ENCODE results near the gene ADGRA3. TPM values are rescaled to one million over a fixed set of nuclear protein-coding genes. Genes with fewer than 3 reads are reported as not detected.

Gene ADGRA3
- total RNA-seq, 3 donors from 2014 or later: 34.6 to 74.8 (median 45.9) TPM

DNA sequence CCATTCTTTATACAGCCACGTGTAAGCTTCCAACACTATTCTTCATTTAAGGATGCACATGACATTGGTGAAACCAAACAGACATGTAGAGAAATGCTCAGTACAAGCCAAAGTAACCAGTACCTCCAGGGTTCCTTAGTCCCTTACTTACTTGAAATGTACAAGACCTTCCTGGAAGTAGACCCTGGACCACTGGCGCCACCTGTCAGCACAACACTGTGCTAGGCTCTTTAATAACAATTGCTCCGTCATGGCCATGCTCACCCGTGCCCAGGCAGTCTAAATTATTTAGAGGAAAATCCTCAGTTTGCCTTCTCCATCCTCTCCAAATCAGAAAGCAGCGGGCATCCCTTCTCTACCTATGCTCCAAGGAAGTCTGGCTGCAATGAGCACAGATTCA, 52.7 kb downstream of the ADGRA3 start:
- intact Hi-C loops (cut with DNase I; ENCODE audit: low total_unique reads): no loop called here
- DNase-seq (ENCODE audit: low spot score in 2 of 2): no peak
- Histone ChIP-seq H3K4me3 (no peak overlapping the region), H3K27me3 (no peaks in the 10 kb centered on the region), H3K9me3 (no peaks in the 10 kb centered on the region), H3K27ac (no peak overlapping the region), H3K36me3 (no peaks in the 10 kb centered on the region), H3K4me1 (no peaks in the 10 kb centered on the region)
- no peak for TF ChIP-seq POLR2AphosphoS5 (IDR thresholded peaks at IDR 0.05)
- TF ChIP-seq POLR2A (IDR thresholded peaks at IDR 0.05): no peak
- TF ChIP-seq, protein P1, sequence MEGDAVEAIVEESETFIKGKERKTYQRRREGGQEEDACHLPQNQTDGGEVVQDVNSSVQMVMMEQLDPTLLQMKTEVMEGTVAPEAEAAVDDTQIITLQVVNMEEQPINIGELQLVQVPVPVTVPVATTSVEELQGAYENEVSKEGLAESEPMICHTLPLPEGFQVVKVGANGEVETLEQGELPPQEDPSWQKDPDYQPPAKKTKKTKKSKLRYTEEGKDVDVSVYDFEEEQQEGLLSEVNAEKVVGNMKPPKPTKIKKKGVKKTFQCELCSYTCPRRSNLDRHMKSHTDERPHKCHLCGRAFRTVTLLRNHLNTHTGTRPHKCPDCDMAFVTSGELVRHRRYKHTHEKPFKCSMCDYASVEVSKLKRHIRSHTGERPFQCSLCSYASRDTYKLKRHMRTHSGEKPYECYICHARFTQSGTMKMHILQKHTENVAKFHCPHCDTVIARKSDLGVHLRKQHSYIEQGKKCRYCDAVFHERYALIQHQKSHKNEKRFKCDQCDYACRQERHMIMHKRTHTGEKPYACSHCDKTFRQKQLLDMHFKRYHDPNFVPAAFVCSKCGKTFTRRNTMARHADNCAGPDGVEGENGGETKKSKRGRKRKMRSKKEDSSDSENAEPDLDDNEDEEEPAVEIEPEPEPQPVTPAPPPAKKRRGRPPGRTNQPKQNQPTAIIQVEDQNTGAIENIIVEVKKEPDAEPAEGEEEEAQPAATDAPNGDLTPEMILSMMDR (IDR thresholded peaks at IDR 0.05): no peak

DNA sequence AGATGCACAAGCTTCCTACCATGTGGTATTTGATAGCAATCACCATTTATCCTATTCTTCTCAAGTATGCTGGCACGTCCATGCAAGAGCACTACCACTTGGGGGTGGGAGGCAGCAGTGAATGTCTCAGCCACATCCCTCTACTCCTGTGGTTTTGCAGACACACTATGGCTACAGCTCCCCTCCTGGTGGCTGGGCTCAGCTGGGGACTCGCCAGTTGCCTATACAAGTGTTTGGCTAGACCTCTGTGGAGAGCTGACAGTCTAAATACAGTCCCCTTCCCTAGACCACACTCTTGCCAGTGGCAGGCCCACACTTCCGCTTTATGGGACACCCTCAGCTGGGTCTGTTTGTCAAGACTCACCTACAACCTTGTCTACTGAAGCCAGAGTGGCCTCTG, 53.2 kb downstream of the ADGRA3 start:
- no peaks in the 10 kb centered on the region for H3K9me3 ChIP-seq
- H3K36me3 ChIP-seq: no peaks in the 10 kb centered on the region
- intact Hi-C loops (cut with DNase I; ENCODE audit: low total_unique reads): no loop called here
- no peaks in the 10 kb centered on the region for H3K27me3 ChIP-seq
- no peak for TF ChIP-seq POLR2AphosphoS5 (IDR thresholded peaks at IDR 0.05)
- TF ChIP-seq, protein P1 (IDR thresholded peaks at IDR 0.05): no peak
- TF ChIP-seq POLR2A (IDR thresholded peaks at IDR 0.05): no peak
- H3K4me1 ChIP-seq: no peaks in the 10 kb centered on the region
- no peak overlapping the region for H3K4me3 ChIP-seq
- no peak overlapping the region for H3K27ac ChIP-seq
- DNase-seq (ENCODE audit: low spot score in 2 of 2): no peak

DNA sequence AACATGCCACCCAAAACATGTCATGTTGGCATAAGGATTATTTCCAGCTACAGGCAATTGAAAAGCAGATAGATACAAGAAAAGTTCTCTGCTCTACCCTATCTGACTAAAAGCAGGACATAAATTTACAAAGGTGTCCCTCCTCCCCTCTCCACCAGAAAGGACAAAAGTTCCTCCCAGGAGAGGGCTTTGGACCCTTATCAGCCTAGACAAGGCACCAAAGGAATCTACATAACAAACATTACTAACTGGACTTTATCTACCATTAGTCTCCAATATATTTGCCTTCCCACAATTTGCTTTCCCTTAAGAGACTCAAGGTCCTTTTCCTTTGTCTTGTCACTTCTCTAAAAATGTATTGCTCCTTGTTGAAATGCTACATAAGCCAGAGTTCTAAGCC, 55.6 kb downstream of the ADGRA3 start:
- H3K4me3 ChIP-seq: no peak overlapping the region
- intact Hi-C loops (cut with DNase I; ENCODE audit: low total_unique reads): no loop called here
- TF ChIP-seq, protein P1 (IDR thresholded peaks at IDR 0.05): no peak
- TF ChIP-seq POLR2AphosphoS5 (IDR thresholded peaks at IDR 0.05) (no peak), POLR2A (IDR thresholded peaks at IDR 0.05) (no peak)
- DNase-seq (ENCODE audit: low spot score in 2 of 2): no peak
- H3K4me1 ChIP-seq: no peaks in the 10 kb centered on the region
- no peaks in the 10 kb centered on the region for H3K36me3 ChIP-seq
- no peak overlapping the region for H3K27ac ChIP-seq
- no peaks in the 10 kb centered on the region for H3K27me3 ChIP-seq
- no peaks in the 10 kb centered on the region for H3K9me3 ChIP-seq

DNA sequence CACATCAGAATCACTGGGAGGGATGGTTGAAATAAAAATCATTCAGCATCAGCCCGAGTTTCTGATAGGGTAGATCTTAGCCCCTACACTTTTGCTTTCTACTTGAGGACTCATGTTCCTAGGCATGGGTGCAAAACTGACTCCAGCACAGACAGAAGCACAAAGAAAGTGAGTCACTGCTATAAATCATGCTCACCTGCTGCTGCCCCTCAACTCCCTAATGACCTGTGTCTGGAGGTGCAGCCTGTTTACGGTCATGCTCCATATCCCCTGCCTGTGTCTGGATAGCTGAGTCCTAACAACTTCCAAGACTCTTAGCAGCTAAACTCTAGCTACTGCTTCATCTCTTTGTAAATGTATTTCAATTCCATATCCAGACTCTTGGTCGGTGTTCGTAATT, 57.8 kb downstream of the ADGRA3 start:
- Histone ChIP-seq H3K27me3 (no peaks in the 10 kb centered on the region), H3K27ac (no peak overlapping the region), H3K36me3 (no peaks in the 10 kb centered on the region), H3K9me3 (no peaks in the 10 kb centered on the region), H3K4me1 (no peaks in the 10 kb centered on the region), H3K4me3 (no peak overlapping the region)
- no peak for TF ChIP-seq POLR2A (IDR thresholded peaks at IDR 0.05)
- TF ChIP-seq POLR2AphosphoS5 (IDR thresholded peaks at IDR 0.05): no peak
- TF ChIP-seq, protein P1 (IDR thresholded peaks at IDR 0.05): no peak
- no peak for DNase-seq (ENCODE audit: low spot score in 2 of 2)
- intact Hi-C loops (cut with DNase I; ENCODE audit: low total_unique reads): no loop called here

DNA sequence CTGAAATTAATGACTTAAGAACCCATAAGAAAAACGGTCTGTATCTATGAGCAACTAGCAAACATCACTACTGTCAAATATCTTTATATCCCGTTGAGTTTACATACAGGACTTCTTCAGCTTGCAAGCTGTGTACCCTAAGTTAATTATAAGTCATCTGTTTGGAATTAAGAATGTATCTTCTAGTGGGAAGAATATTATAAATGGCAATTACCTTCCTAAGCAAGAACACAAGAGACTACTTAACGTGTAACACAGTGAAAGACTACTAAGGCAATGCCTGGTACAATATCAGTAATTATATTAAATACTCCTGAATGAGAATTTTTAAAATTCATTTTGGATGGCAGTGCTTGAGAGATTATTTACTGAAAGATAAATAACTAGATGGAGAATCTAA, 58.5 kb downstream of the ADGRA3 start:
- H3K4me1 ChIP-seq: no peaks in the 10 kb centered on the region
- H3K27me3 ChIP-seq: no peaks in the 10 kb centered on the region
- DNase-seq (ENCODE audit: low spot score in 2 of 2): no peak
- no peak overlapping the region for H3K27ac ChIP-seq
- no peak overlapping the region for H3K4me3 ChIP-seq
- intact Hi-C loops (cut with DNase I; ENCODE audit: low total_unique reads): no loop called here
- no peak for TF ChIP-seq POLR2AphosphoS5 (IDR thresholded peaks at IDR 0.05)
- TF ChIP-seq, protein P1 (IDR thresholded peaks at IDR 0.05): no peak
- no peak for TF ChIP-seq POLR2A (IDR thresholded peaks at IDR 0.05)
- H3K9me3 ChIP-seq: no peaks in the 10 kb centered on the region
- H3K36me3 ChIP-seq: no peaks in the 10 kb centered on the region
